ENCODE data around the gene PRMT7.

- TF ChIP-seq CTCF (IDR thresholded peaks at IDR 0.05) (no peak), POLR2A (IDR thresholded peaks at IDR 0.05) (no peak), EP300 (IDR thresholded peaks at IDR 0.05) (no peak)
Observed at GRCh38 chr16:68373528-68374245, 62.9 kb downstream of the PRMT7 start.

Measured in ovary (tissue), 3 donors.